ENCODE results near the gene LBHD1.
"Not testable (repeated sequence)": the region's sequence is repeated elsewhere in the genome, so short reads cannot be mapped to it uniquely, and the experiment has no call there.

The LBHD1 gene

DNA sequence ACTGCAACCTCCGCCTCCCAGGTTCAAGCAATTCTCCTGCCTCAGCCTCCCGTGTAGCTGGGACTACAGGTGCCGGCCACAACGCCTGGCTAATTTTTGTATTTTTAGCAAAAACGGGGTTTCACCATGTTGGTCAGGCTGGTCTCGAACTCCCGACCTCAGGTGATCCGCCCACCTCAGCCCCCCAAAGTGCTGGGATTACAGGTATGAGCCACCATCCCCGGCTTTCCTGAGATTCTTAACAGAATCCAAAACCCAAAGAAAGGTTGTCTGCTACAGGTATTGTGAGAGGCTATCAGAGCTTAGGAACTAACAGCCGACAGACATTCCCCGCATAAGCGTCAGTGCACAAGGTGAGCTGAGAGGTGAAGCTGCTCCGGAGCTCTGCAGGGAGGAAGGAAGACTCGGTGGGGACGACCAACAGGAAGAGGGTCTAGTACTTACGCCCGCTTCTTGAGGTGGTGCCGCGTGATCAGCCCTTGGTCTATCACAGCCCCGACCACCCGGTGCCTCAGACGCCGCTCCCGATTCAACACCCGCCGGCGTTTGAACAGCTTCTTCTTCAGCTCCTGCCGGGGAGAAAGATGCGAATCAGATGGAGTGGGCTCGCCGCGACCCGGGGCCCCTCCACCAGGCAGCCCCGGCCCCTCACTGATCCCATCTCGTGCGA lies 7.5 kb downstream of the LBHD1 start:
- DNase-seq (ENCODE audit: low spot score) = peak; percentile 62

DNA sequence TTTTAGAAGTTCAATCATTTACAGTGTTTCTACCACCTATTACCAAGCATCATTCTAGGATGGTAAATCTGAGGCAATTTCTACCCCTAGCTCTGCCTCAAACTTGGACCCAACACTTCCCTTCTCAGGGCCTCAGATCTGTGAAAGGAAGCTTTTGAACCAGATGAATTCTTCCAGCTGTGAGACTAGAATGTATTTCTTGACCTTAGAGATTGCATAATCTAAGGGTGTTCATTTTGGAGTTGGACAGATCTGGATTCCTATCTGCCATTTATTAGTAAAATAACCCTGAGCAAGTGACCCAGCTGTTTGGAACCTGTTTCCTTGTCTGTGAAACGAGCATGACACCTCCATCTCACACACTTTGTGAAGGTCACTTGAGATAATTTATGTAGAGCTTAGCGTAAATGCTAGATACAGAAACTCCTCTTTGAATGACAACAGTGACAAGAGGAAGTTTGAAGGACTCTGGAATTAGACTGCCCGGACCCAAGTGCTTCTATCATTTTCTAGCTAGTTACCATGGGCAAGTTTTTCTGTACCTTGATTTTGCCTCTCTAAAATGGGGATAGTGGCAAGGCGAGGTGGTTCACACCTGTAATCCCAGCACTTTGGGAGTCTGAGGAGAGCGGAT lies 15.2 kb downstream of the LBHD1 start:
- no peak for DNase-seq (ENCODE audit: low spot score)

- DNase-seq (ENCODE audit: low spot score) = no peak
Measured at GRCh38 chr11:62654297-62654696, 17.8 kb downstream of the LBHD1 start.

DNA sequence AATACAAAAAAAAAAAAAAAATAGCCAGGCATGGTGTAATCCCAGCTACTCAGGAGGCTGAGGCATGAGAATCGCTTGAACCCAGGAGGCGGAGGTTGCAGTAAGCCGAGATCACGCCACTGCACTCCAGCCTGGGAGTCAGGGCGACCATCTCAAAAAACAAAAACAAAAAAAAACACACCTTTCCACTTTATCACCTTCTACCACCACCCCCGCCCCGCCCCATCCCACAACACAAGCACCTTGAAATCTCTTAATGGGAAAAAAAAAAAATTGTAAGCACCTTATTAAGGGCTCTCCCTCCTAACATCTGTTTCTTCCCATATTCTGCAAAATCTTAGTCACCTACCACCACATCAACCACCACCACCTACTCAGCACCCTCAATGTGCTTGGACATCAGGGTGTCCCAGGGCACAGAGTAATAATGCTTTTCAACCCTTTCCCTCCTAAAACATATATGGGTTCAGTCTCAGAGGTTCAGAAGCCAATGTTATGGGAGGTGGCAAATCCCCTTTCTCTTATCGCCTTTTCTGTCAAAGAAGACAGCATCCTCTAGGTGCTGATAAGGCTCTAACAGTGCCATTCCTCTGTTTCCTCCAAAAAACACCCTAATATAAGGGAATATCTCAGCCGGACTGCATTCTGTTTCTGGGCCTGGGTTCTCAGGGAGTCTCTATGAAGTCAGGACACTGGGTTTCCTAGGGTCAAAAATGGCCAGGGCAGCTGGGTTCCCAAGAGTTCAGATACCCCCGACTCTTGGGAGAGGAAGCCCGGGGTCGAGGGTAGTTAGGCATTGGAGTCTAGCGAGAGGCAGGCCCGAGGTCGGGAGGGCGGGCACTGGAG lies 19.7 kb downstream of the LBHD1 start:
- no peak for DNase-seq (ENCODE audit: low spot score)

GRCh38 chr11:62650283-62650682 lies 21.8 kb downstream of the LBHD1 start:
- DNase-seq (ENCODE audit: low spot score) = not testable (repeated sequence)

GRCh38 chr11:62649486-62649885 lies 22.6 kb downstream of the LBHD1 start:
- DNase-seq (ENCODE audit: low spot score) = no peak

DNA sequence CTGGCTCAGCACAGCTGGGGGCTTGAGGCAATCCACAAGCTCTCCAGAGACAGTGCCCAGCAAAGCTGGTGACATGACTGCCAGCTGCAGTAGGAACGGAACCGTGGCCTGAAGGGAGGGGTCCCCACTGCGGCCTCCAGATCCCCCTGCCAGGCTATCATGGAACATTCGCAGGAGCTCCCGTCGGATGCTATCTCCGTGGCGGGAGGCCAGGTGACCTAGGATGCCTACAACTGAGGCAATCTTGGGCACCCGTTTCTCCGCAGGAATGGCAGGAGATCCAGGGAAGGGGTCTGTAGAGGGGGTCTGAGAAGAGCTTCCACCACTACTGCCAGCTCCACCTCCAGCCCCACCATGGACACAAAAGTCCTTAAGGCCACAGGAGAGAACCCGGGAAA lies 23.1 kb downstream of the LBHD1 start:
- no peak for DNase-seq (ENCODE audit: low spot score)

GRCh38 chr11:62648185-62648966 lies 23.7 kb downstream of the LBHD1 start:
- DNase-seq (ENCODE audit: low spot score) = no peak

- no peak for DNase-seq (ENCODE audit: low spot score)
Measured at GRCh38 chr11:62647609-62648005, 24.5 kb downstream of the LBHD1 start.

DNA sequence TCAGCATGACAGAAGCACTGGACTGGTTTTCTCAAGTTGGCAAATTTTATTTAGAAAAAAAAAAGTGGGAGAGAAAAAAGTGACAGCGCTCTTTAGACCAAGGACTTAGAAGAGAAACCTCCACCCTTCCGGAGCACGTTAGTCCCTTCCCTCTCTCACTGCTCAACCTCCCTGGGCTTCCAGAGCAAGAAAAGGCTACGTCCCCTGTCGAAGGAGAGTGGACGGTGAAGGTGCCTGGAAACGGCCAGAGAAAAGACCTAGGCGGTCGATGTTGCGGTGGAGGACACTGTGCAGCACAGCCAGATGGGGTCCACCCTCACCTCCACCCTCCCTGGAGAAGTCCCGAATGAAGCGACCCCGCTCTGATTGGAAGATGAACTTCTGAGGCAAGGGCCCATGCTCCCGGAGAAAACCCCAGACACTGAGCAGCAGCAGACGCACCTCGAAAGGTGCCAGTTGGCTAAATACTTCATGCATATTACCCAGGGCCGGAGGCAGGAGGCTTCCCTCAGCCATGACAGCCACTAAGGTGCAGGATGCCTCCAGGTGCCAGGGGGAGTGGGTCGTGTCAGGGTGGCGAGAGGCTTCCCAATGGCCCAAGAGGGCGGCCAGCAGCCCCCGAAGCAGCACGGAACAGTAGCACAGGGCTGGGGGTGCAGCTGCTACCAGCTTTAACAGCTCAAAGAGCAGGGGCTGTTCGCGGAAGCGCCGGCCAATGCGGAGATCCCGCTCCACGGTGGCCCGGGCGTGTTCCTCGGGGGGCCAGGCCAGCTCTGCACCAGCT lies 25.1 kb downstream of the LBHD1 start:
- DNase-seq (ENCODE audit: low spot score) = no peak

DNA sequence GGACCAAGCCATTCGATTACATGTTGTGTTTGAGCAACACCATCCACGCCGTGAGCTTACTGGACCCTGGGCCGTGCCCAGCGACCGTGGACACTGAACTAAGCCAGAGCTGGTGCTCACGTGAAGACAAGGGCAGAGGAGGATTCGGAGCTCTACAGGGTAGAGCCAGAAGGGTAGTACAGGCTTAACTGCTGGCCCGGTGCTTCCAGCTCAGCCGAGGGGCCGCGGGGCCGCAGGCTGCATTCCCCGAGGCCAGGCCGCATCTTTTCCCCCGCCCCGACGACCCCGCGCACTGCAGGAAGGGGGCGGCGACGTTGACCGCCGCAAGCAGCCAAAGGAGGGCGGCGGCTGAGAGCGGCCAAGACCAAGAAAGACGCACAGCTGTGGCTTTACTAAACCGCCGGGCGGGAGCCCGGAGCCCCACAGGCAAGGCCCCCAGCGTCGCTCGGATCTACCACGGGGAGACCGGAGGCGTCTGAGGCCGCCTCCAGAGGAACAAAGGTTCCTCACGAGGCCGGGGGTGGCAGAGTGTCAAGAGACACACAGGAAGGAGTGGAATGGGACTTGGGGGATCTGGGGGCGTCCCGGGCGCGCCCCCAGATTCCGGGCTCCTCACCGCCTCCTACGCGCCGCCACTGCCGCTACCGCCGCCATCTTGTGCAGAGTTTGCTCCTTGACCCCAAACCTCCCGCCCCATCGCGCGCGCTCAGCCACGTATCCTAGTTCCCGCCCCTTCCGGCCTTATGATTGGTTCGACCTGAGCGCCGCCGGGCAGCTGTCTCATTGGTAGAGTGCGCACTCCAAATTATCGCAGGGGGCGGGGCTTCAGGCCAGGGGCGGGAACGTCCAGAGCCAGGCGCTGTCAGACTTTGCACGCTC lies 25.9 kb downstream of the LBHD1 start, which contains the start of gene GANAB:
GANAB (minus strand) TSS at position 668 of the 879 bp plus-strand sequence; CDS start at position 654, 14 bp downstream.
- peak; percentile 100 for DNase-seq (ENCODE audit: low spot score)

DNA sequence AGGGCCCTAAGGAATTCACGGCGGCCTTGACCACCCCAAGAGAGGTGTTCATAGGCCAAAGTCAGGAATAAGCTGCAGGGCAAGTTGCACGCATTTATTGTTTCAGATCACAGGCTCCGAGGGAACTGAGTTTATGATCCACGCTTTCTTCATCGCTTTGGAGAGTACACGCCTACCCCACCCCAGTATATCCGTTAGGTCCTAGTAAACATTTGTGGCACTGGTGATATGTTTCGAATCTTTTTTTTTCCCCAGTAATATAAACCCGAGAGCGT lies 26.5 kb downstream of the LBHD1 start:
- DNase-seq (ENCODE audit: low spot score) = no peak

GRCh38 chr11:62644220-62644619 lies 27.8 kb downstream of the LBHD1 start:
- no peak for DNase-seq (ENCODE audit: low spot score)

DNA sequence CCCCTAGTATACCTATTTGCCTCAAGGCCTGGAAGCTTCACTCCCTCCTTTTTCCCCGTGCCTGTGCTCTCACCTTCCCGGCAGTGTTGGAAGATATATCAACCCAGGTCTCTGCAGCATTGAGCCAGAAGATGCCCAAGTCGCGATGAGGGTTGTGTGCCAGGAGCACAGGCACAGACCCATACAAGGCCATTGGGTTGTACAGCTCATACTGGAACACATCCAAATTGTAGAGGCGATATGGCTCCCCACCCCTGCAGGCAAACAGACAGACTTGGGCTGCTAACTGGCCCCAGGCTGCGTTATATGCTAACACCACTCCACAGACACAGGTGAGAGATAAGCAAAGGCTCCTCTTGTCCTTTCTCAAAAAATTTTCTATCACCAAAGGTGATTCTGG lies 39.6 kb downstream of the LBHD1 start:
- DNase-seq (ENCODE audit: low spot score) = no peak

- DNase-seq (ENCODE audit: low spot score) = no peak
Measured at GRCh38 chr11:62627713-62628112, 44.4 kb downstream of the LBHD1 start.

- DNase-seq (ENCODE audit: low spot score) = no peak
Measured at GRCh38 chr11:62622476-62623089, 49.5 kb downstream of the LBHD1 start.

GRCh38 chr11:62621567-62622470 lies 50.2 kb downstream of the LBHD1 start, which contains the start of gene B3GAT3:
TSS of gene B3GAT3 (minus strand) at chr11:62621986. CDS start at chr11:62621947, 39 bp downstream.
- peak; percentile 99 for DNase-seq (ENCODE audit: low spot score)

DNA sequence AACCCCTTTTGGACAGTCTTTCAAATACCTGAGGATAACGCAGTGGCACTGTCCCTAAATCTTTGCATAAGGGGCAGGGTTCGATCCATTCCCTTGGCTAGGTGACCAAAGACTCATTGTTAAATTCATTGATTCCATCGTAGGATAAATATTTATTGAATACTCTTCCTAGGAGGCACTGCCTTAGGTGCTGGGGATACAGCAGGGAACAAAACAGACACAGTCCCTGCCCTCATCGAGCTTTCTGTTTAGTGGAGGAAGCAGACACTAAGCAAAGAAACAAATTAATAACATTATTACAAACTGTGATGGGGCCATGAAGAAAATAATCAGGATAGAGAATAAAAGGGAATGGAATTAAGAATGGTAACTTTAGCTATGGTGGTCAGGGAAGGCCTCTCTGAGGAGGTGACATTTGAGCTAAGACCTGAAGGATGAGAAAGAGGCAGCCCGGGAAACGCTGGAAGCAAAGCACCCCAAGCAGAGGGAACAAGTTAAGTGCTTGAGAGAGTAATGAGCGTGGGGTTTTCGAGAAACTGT lies 51.0 kb downstream of the LBHD1 start:
- no peak for DNase-seq (ENCODE audit: low spot score)

DNA sequence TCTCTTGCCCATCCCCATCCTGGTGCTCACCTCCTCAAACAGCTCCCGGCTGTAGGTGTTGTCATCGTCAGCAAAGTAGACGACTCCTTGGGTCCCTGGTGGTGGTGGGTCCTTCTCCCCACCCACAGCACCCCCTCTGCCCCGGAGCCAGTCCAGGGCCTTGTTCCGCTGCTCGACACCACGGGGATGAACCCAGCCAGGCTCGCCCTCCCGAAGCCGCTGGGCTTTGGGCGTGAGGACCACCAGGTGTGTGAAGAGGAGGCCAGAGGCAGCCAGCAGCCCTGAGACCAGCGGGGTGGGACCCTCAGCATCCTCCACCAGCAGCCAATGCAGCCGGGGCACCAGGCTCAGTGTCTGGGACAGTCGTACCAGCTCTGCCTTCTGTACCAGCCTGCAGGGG lies 55.1 kb downstream of the LBHD1 start:
- not testable (repeated sequence) for DNase-seq (ENCODE audit: low spot score)

Measured in iPS-NIHi11 (cell line).